Suprapubic skin (tissue), 4 donors: ENCODE measurements around the gene IFI6. TPM values are rescaled to one million over a fixed set of nuclear protein-coding genes. Genes with fewer than 3 reads are reported as not detected.
A peak's percentile ranks its signal among the peaks of the same experiment; 100 is the strongest.

Experiments used
- DNase-seq, 2 donors: peaks; one replicate each; pipeline ENCODE4 v3.0.0-alpha.2; 2019; ENCODE audit warnings: low spot score in 2 of 2
- H3K27ac ChIP-seq: fragments of 200-600 bp; sonication (generic); one replicate; pipeline ENCODE4 v1.5.1; 2019
- H3K27me3 ChIP-seq: fragments of 200-600 bp; sonication (generic); one replicate; pipeline ENCODE4 v1.5.1; 2019
- H3K36me3 ChIP-seq: fragments of 200-600 bp; sonication (generic); one replicate; pipeline ENCODE4 v1.5.1; 2019
- H3K4me1 ChIP-seq: fragments of 200-600 bp; sonication (generic); one replicate; pipeline ENCODE4 v1.5.1; 2019
- H3K4me3 ChIP-seq: fragments of 200-600 bp; sonication (generic); one replicate; pipeline ENCODE4 v1.5.1; 2019; ENCODE audit warnings: mild to moderate bottlenecking
- H3K9me3 ChIP-seq: fragments of 200-600 bp; sonication (generic); one replicate; pipeline ENCODE4 v1.5.1; 2019
- EP300 ChIP-seq: sonication (generic); formaldehyde crosslinking; IDR thresholded peaks from one replicate; pipeline ENCODE4 v1.6.1; 2017; ENCODE audit warnings: antibody characterized with exemption
- POLR2A ChIP-seq, 2 donors: fragments of 450-650 bp; IDR thresholded peaks; one replicate each; pipeline ENCODE4 v1.6.1; 2017; ENCODE audit warnings: antibody characterized with exemption in 2 of 2, mild to moderate bottlenecking in 2 of 2, moderate library complexity in 2 of 2
- POLR2AphosphoS5 ChIP-seq, 3 donors: sonication (generic); formaldehyde crosslinking; IDR thresholded peaks; one replicate each; pipeline ENCODE4 v1.6.1; 2017; ENCODE audit warnings: antibody characterized with exemption in 3 of 3
- WGBS: methylation state at CpG from one replicate; pipeline ENCODE4 v1.1.5; 2018; 5-methylcytosine and 5-hydroxymethylcytosine counted together
- total RNA-seq, 4 donors: library from RNA; depleted of rRNA; stranded (reverse); fragments of >200 nt; gene quantifications; one replicate each; pipeline ENCODE4 v1.1.0, GENCODE V29; 2016
- TF ChIP-seq, protein P1 (sequence below), 2 donors: fragments of 200-600 bp in 1 of 2; fragments of 450-650 bp in 1 of 2; sonication (generic) in 1 of 2; IDR thresholded peaks; one replicate each; pipeline ENCODE4 v1.5.1; 2016 to 2019; ENCODE audit warnings: antibody characterized with exemption in 2 of 2, mild to moderate bottlenecking in 1 of 2, moderate library complexity in 1 of 2

Gene IFI6
- total RNA-seq, 4 donors from 2014 or later = 6.3 to 31.4 (median 8.2) TPM

DNA sequence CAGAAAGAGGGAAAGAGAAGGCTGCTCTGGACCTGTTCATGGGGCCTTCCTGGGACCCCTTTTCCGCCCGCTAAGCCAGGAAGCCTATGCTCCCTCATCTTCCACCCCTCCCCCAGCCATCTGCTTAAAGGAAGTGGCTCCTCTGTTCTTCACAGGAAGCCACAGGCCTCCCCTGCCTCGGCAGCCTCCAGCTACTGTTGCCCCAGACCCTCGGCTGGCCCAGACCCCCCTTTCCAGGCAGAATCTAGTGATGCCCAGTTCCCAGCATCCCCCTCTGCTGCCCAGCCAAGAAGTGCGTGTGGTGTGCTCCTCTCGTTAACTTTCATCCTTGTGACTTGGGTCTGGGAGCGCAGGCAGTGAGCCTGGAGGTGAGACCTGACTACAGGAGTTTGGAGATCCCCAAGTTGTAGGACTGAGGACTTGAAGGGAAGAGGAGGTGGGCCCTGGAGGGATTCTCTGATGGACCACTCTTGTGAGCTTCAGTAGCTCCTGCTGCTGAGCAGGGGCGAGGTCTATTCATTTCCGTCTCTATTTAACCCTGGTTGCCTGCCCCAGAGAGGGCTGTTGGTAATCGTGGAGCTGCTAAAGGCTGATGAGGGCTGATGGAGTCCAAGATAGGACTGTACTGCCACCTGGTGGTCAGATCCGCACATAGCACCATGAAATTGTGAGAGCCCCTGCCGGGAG lies 9.1 kb downstream of the IFI6 start:
- TF ChIP-seq POLR2AphosphoS5 (IDR thresholded peaks at IDR 0.05) = no peak
- no peak for TF ChIP-seq EP300
- TF ChIP-seq, protein P1, sequence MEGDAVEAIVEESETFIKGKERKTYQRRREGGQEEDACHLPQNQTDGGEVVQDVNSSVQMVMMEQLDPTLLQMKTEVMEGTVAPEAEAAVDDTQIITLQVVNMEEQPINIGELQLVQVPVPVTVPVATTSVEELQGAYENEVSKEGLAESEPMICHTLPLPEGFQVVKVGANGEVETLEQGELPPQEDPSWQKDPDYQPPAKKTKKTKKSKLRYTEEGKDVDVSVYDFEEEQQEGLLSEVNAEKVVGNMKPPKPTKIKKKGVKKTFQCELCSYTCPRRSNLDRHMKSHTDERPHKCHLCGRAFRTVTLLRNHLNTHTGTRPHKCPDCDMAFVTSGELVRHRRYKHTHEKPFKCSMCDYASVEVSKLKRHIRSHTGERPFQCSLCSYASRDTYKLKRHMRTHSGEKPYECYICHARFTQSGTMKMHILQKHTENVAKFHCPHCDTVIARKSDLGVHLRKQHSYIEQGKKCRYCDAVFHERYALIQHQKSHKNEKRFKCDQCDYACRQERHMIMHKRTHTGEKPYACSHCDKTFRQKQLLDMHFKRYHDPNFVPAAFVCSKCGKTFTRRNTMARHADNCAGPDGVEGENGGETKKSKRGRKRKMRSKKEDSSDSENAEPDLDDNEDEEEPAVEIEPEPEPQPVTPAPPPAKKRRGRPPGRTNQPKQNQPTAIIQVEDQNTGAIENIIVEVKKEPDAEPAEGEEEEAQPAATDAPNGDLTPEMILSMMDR (IDR thresholded peaks at IDR 0.05) = peak; percentile 75 to 99
- no peak for TF ChIP-seq POLR2A (IDR thresholded peaks at IDR 0.05)
- H3K27me3 ChIP-seq = no peaks in the 10 kb centered on the region
- WGBS = 29% methylated on average over 11 of the region's 12 CpGs
- no peak overlapping the region for H3K27ac ChIP-seq
- no peaks in the 10 kb centered on the region for H3K36me3 ChIP-seq
- no peak overlapping the region for H3K4me3 ChIP-seq
- H3K9me3 ChIP-seq = no peaks in the 10 kb centered on the region
- DNase-seq = peak; percentile 88 to 91
- peaks cover 46% of the 10 kb centered on the region for H3K4me1 ChIP-seq

DNA sequence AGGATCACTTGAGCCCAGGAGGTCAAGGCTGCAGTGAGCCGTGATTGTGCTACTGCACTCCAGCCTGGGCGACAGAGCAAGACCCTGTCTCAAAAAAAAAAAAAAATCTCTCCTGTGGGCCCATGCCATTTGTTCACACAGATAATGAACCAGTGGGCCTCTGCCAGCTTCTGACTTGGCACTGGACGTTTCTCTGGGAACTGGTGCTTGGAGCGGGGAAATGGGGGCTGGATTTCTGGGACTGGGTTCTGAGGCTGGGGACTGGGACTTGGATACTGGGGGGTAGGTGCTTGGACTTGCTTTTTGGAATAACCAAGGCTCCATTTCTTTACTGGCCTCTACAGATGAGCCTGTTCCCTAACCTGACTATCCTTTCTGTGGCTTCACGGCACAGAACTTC lies 9.7 kb downstream of the IFI6 start:
- no peaks in the 10 kb centered on the region for H3K36me3 ChIP-seq
- H3K9me3 ChIP-seq = no peaks in the 10 kb centered on the region
- no peak overlapping the region for H3K4me3 ChIP-seq
- no peak for DNase-seq
- TF ChIP-seq EP300 = no peak
- TF ChIP-seq, protein P1 (IDR thresholded peaks at IDR 0.05) = no peak
- no peak for TF ChIP-seq POLR2A (IDR thresholded peaks at IDR 0.05)
- no peak for TF ChIP-seq POLR2AphosphoS5 (IDR thresholded peaks at IDR 0.05)
- H3K4me1 ChIP-seq = peaks cover 46% of the 10 kb centered on the region
- no peak overlapping the region for H3K27ac ChIP-seq
- 83% methylated on average over 5 of the region's 5 CpGs for WGBS
- no peaks in the 10 kb centered on the region for H3K27me3 ChIP-seq

DNA sequence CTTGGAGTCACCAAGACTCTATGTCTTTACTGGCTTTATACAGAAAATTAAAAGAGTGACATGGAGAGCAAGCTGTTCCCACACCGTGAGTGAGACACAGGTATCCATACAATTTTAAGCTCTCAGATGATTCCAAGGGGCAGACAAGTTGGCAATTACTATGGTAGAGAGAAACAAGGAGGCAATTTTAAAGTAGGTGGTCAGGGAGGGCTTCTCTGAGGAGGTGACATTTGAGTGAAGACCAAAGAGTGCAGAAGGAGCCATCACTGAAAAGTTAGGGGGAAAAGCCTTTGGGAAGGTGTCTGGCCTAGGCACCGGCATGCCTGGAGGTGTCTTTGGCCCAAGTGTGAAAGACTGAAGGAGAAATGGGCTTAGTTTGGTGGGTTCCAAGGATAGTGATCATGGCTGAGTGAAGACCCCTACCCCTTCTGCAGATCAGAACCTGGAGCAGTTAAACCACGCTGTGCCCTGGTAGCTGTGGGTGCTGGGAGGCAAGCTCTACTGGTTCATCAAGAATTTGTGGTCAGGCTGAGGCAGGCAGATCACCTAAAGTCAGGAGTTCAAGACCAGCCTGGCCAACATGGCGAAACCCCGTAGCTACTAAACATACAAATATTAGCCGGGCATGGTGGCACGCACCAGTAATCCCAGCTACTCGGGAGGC lies 10.4 kb downstream of the IFI6 start:
- 97% methylated on average over 8 of the region's 8 CpGs for whole genome bisulfite sequencing
- no peak overlapping the region for H3K27ac ChIP-seq
- no peak overlapping the region for H3K4me3 ChIP-seq
- no peaks in the 10 kb centered on the region for H3K36me3 ChIP-seq
- TF ChIP-seq EP300 = no peak
- no peak for TF ChIP-seq POLR2AphosphoS5 (IDR thresholded peaks at IDR 0.05)
- TF ChIP-seq, protein P1 (IDR thresholded peaks at IDR 0.05) = no peak
- no peak for TF ChIP-seq POLR2A (IDR thresholded peaks at IDR 0.05)
- no peak for DNase-seq
- peaks cover 50% of the 10 kb centered on the region for H3K4me1 ChIP-seq
- no peaks in the 10 kb centered on the region for H3K27me3 ChIP-seq
- H3K9me3 ChIP-seq = no peaks in the 10 kb centered on the region

DNA sequence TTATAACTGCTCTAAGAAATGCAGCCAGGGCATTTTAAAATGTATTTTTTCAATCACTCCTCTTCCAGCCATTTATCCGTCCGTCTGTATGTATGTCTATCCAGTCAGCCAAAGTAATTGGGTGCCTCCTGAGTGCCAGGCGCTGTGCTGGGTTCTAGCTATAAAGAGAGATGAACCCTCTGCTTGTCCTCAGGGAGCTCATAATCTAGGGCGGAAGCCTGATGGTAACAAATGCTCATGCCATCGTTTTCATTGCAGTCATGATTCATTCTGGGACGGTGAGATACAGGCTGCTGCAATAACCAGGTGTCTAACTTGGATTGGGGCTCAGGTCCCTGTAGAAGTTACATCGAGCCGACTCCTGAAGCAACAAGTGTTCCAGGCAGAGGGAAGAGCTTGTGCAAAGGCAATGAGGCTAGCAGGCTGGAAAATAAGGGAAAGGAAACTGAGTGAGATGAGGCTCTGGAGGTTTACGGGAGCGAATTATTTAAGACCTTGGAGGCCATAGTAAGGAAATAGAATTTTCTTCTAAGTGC lies 11.6 kb downstream of the IFI6 start:
- H3K4me1 ChIP-seq = peaks cover 60% of the 10 kb centered on the region
- H3K27me3 ChIP-seq = no peaks in the 10 kb centered on the region
- H3K9me3 ChIP-seq = no peaks in the 10 kb centered on the region
- TF ChIP-seq POLR2AphosphoS5 (IDR thresholded peaks at IDR 0.05) = no peak
- TF ChIP-seq, protein P1 (IDR thresholded peaks at IDR 0.05) = no peak
- TF ChIP-seq EP300 = no peak
- no peak for TF ChIP-seq POLR2A (IDR thresholded peaks at IDR 0.05)
- H3K4me3 ChIP-seq = peak overlapping the region; percentile 71
- 41% methylated on average over 10 of the region's 10 CpGs for WGBS
- no peaks in the 10 kb centered on the region for H3K36me3 ChIP-seq
- H3K27ac ChIP-seq = peak overlapping the region; percentile 98
- no peak for DNase-seq
